Tibial nerve (tissue), 4 donors: ENCODE measurements around the gene APOL1.

Experiments used
- EP300 ChIP-seq, 2 donors: sonication (generic); formaldehyde crosslinking; IDR thresholded peaks; one replicate each; pipeline ENCODE4 v1.6.1; 2017; ENCODE audit warnings: antibody characterized with exemption in 2 of 2, mild to moderate bottlenecking in 1 of 2
- TF ChIP-seq, protein P1 (sequence below), 5 experiments: fragments of 200-600 bp in 3 of 5; fragments of 450-650 bp in 2 of 5; sonication (generic) in 3 of 5; IDR thresholded peaks; one replicate each; pipeline ENCODE4 v1.5.1; 2016 to 2019; ENCODE audit warnings: antibody characterized with exemption in 5 of 5, mild to moderate bottlenecking in 3 of 5, moderate library complexity in 2 of 5

DNA sequence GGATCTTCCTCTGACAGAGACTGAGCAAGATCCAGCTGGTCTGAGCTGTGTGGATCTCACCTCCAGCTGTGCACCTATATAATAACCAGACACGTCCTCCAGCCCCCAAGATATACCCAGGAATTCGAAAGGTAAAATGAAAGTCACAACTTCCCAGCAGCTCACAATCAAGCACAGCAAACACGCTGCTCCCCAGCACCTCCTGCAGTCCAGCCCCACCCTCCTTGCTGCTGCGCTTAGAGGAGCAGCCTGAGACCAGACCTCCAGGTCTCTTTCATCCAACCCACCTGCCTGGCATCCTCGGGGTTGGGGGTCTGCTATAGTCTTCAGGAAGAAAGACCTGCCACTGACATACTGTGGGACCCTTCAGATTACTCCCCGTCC lies 48.3 kb upstream of the APOL1 start:
- TF ChIP-seq, protein P1, sequence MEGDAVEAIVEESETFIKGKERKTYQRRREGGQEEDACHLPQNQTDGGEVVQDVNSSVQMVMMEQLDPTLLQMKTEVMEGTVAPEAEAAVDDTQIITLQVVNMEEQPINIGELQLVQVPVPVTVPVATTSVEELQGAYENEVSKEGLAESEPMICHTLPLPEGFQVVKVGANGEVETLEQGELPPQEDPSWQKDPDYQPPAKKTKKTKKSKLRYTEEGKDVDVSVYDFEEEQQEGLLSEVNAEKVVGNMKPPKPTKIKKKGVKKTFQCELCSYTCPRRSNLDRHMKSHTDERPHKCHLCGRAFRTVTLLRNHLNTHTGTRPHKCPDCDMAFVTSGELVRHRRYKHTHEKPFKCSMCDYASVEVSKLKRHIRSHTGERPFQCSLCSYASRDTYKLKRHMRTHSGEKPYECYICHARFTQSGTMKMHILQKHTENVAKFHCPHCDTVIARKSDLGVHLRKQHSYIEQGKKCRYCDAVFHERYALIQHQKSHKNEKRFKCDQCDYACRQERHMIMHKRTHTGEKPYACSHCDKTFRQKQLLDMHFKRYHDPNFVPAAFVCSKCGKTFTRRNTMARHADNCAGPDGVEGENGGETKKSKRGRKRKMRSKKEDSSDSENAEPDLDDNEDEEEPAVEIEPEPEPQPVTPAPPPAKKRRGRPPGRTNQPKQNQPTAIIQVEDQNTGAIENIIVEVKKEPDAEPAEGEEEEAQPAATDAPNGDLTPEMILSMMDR (IDR thresholded peaks at IDR 0.05): no peak
- TF ChIP-seq EP300 (IDR thresholded peaks at IDR 0.05): no peak
